Medulla oblongata (tissue), 1 donor: ENCODE data around the gene FGD4.
"Not testable (repeated sequence)": the region's sequence is repeated elsewhere in the genome, so short reads cannot be mapped to it uniquely, and the experiment has no call there.

Experiments used
- DNase-seq: peaks from one replicate; pipeline ENCODE4 v3.0.0-alpha.2; 2015; ENCODE audit errors: extremely low spot score

Gene FGD4

DNA sequence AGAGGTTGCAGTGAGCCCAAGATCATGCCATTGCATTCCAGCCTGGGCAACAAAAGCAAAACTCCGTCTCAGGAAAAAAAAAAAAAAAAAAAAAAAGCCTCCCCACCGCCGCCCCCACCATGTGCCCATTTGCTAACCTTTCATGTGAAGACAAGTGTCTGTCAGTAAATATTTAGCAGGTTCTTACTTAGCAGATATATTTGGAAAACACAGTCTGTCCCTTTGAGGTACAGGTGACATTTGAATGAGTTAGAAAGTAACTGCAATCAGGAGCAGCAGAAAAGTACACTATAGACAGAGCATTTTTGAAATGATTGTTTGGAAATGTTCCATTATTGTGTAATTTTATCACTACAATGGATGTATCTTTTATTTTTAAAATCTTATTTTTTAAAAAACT, 119.7 kb downstream of the FGD4 start:
- no peak for DNase-seq

DNA sequence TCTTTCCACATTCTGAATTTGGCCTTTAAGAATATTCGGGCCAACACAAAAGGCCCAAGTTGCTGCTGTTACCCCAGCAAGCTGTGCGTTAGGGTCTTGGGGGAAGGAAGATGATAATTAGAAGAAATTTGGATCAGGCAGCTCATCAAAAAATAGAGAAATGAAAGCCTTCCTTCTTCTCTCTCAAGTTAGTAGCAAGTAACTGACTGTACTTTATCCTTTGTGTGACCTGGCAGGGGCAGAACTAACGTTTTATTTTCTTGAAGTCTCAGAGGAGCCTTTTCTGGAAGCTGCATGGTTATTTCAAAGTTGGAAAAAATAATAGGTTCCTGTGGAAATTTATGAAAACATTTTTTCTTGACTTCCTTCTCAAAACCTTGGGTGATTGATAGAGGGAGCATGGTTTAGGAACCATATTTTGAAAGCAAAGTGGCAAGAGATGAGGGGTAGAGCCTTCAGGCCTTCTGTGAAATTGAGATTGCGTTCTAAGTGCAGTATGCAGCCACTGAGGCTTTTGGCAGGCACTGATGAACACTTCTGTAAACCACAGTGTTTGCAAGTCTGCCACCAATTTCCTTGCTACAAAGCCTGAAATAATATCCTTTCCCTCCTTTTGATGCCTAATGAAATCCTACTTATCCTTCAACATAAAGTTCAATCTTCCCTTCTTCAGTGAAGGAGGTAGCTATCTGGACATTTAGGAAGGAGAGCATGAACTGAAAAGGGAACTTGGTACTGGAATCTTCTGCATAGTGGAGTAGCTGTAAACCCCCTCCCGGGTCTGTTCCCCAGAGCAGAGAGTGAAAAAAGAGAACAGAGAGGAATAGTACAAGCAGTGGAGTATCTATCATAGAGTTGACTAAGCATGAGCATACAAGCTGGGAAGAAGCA, 123.2 kb downstream of the FGD4 start:
- peak; percentile 74 for DNase-seq

DNA sequence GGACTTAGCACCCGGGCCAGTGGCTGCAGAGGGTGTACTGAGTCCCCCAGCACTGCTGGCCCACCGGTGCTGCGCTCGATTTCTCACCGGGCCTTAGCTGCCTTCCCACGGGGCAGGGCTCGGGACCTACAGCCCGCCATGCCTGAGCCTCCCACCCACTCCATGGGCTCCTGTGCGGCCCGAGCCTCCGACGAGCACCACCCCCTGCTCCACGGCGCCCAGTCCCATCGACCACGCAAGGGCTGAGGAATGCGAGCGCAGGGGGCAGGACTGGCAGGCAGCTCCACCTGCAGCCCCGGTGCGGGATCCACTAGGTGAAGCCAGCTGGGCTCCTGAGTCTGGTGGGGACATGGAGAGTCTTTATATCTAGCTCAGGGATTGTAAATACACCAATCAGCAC, 126.4 kb downstream of the FGD4 start:
- not testable (repeated sequence) for DNase-seq

- DNase-seq = not testable (repeated sequence)
Observed at GRCh38 chr12:32526343-32526742, 127.0 kb downstream of the FGD4 start.

- no peak for DNase-seq
Observed at GRCh38 chr12:32532422-32532821, 133.1 kb downstream of the FGD4 start.

DNA sequence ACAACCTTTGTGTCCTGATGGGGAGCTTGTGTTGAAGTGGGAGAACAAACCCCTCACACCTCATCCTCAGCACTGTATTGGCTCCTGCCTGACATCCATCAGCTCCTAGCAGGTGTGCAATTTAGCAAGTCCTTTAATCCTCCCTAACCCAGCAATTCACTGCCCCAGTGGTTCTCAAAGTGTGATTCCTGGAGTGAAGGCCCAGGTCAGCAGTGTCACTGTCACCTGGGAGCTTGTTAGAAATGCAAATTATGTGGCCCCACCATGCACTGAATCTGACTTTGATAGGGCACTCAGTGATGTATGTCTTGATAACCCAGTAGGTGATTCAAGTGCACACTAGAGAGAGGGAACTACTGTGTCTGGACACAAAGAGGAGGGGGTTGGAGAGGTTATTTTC, 133.6 kb downstream of the FGD4 start:
- no peak for DNase-seq

DNA sequence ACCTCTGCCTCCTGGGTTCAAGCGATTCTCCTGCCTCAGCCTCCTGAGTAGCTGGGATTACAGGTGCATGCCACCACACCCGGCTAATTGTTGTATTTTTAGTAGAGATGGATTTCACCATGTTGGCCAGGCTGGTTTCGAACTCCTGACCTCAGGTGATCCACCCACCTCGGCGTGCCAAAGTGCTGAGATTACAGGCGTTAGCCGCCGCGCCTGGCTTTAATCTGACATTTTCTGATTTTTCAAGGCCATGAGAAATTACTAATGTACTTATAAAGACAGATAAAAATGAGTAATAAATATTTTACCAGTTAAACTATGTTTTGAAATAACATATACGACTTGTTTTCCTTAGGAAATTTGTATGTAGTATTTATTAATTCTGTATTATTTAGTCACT, 134.1 kb downstream of the FGD4 start:
- not testable (repeated sequence) for DNase-seq

DNA sequence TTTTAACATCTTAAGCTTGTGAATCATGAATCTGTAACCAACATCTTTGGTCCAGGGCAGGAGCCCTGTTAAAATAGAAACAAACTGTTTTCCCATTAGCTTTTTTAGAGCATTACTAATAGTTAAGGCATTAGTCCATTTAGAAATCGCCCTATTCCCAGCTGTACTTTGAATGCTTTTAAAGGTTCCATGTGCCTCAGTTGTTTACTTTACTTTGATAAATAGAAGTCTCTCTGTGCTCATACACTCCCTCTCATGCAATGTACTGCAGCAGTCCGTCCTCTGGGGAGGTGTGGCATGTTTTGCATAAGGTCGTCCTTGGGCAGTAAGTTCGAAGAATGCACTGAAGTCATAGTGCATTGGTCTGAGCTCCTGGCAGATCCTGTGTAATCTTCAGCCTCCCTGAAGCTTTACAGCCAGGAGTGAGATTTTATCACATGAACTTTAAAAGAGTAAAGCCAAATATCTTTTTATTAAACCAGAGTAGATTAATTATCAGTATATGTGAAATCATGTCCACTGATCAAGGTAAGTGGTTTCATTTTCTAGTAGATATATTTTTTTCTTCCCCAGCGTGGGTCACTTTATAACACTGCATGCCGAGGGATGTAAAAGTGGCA, 134.7 kb downstream of the FGD4 start:
- peak; percentile 65 for DNase-seq

GRCh38 chr12:32534698-32535097, 135.3 kb downstream of the FGD4 start:
- DNase-seq = peak; percentile 38

DNA sequence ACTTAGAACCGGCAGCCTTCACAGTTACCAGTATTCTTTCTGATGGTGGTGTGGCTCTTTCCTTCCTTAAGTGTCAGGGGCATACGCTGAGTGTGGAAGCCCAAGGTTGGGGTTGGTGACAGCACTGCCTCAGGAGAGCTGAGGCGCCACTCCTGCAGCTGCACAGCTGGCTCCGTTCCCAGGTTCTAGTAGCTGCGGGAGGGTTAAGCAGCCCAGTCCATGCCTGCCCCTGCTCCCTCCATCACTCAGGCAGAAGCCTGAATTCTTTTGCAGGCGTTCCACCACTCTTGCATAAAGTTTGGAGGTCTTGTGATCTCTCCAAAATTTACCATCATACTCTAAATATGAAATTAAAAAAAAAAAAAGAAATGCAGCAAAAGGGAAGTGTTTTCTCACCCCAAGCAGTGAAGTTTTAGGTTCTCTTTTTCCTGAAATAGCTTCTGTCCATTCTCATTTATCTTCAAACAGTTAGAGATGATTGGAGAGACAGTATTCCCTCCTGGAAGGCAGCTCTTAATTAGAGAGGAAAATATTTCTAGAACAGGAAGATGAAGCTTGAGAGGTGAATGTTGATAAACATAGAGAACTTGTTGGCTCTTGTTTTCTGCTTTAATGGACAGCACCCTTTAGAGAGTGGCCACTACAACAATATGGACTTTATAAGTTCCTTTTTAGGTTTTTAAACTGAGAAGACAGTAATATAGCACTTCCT, 136.1 kb downstream of the FGD4 start:
- DNase-seq = peak; percentile 95

DNA sequence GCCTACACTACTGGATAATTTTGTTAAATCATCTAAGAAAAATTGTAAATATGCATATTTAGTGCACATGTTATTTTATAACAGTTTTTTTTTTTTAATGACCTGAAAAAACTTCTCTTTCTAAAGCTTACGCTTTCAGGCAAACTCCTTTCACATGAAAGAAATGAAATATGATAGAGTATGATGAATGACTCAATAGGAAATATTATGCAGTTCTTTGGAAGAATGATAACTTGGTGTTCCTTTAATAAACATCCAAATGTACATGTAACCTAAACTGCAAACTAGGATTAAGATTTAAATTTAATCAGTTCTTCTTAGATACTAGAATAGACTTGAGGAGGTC, 136.6 kb downstream of the FGD4 start:
- DNase-seq = no peak

GRCh38 chr12:32541754-32542374, 142.5 kb downstream of the FGD4 start:
- DNase-seq = no peak

GRCh38 chr12:32542428-32543229, 143.3 kb downstream of the FGD4 start:
- DNase-seq = no peak

GRCh38 chr12:32544893-32545292, 145.5 kb downstream of the FGD4 start:
- DNase-seq = no peak

GRCh38 chr12:32545413-32545980, 146.1 kb downstream of the FGD4 start:
- no peak for DNase-seq

DNA sequence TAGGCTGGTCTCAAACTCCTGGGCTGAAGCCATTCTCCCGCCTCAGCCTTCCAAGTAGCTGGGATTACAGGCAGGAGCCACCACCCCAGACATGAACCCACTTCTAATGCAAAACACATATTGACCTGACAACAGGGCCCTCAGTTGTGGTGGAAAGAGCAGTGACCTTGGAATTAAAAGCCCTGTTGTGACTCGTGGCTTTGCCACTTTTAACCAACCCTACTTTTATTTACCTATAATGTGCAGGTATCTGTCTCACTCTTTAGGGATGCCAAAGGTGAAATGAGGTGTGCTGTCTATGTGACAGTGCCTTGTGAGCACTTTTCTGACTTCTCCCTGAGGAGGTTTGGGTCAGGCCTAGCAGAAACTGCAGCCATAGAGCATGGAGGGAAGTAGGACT, 146.9 kb downstream of the FGD4 start:
- DNase-seq = no peak

GRCh38 chr12:32548691-32549281, 149.4 kb downstream of the FGD4 start:
- no peak for DNase-seq

- DNase-seq = peak; percentile 62
Observed at GRCh38 chr12:32549675-32550079, 150.3 kb downstream of the FGD4 start.

GRCh38 chr12:32551058-32551457, 151.7 kb downstream of the FGD4 start:
- no peak for DNase-seq

GRCh38 chr12:32558903-32559302, 159.5 kb downstream of the FGD4 start:
- DNase-seq = no peak

DNA sequence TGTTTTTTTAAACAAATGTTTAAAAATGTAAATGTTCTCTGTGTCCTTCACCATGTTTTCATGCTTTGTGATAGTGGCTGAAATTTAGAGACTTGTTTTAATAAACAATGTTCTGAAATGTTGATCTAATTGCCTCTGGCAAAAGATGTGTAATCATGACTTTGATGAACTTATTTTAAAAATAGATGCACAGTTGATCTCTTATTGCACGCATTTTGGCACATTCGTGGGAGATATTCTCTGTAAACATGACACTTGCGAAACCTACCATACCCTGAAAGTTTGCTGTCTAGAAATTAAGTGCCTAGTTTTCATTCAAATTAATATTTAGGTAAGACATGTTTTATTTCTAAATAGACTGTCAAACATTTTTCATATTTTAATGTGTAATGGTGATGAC, 160.1 kb downstream of the FGD4 start:
- no peak for DNase-seq
